Gastroesophageal sphincter (tissue), 4 donors: ENCODE data around the gene SIGLEC14. TPM values are rescaled to one million over a fixed set of nuclear protein-coding genes. Genes with fewer than 3 reads are reported as not detected.
A peak's percentile ranks its signal among the peaks of the same experiment; 100 is the strongest.

Experiments
- ATAC-seq: fragments of 150-250 bp; one replicate; pipeline ENCODE4 v1.9.1; 2016; ENCODE audit warnings: mild to moderate bottlenecking, moderate library complexity
- H3K27ac ChIP-seq, 4 donors: fragments of 200-600 bp; sonication (generic) in 3 of 4; 1 replicate in 3 of 4; 2 replicates in 1 of 4; pipeline ENCODE4 v1.5.1; 2016 to 2019
- H3K27me3 ChIP-seq: fragments of 200-600 bp; sonication (generic); one replicate; pipeline ENCODE4 v1.5.1; 2019
- H3K36me3 ChIP-seq, 2 donors: fragments of 200-600 bp; sonication (generic); one replicate each; pipeline ENCODE4 v1.5.1; 2019; ENCODE audit warnings: control low read depth in 1 of 2
- H3K4me1 ChIP-seq, 3 donors: fragments of 200-600 bp; sonication (generic); 1 replicate in 2 of 3; 2 replicates in 1 of 3; pipeline ENCODE4 v1.5.1; 2016 to 2019; ENCODE audit warnings: control low read depth in 2 of 3
- H3K4me3 ChIP-seq, 2 donors: fragments of 200-600 bp; sonication (generic); one replicate each; pipeline ENCODE4 v1.5.1; 2019; ENCODE audit warnings: mild to moderate bottlenecking in 1 of 2, moderate library complexity in 1 of 2
- H3K9me3 ChIP-seq, 3 donors: fragments of 200-600 bp; sonication (generic); one replicate each; pipeline ENCODE4 v1.5.1; 2017 to 2019; ENCODE audit warnings: control low read depth in 2 of 3
- CTCF ChIP-seq, 4 experiments: fragments of 200-600 bp in 2 of 4; fragments of 450-650 bp in 2 of 4; sonication (generic) in 1 of 4; IDR thresholded peaks; one replicate each; pipeline ENCODE4 v1.5.1; 2017 to 2019; ENCODE audit warnings: antibody characterized with exemption in 4 of 4, mild to moderate bottlenecking in 2 of 4, moderate library complexity in 2 of 4
- EP300 ChIP-seq: sonication (generic); formaldehyde crosslinking; IDR thresholded peaks from one replicate; pipeline ENCODE4 v1.6.1; 2017; ENCODE audit warnings: antibody characterized with exemption, mild to moderate bottlenecking
- POLR2A ChIP-seq, 2 donors: fragments of 450-650 bp; IDR thresholded peaks; one replicate each; pipeline ENCODE4 v1.6.1; 2017; ENCODE audit warnings: antibody characterized with exemption in 2 of 2, mild to moderate bottlenecking in 2 of 2, moderate library complexity in 1 of 2
- POLR2AphosphoS5 ChIP-seq: sonication (generic); formaldehyde crosslinking; IDR thresholded peaks from one replicate; pipeline ENCODE4 v1.6.1; 2017; ENCODE audit warnings: antibody characterized with exemption
- WGBS, 2 donors: methylation state at CpG; one replicate each; pipeline ENCODE4 v1.1.5; 2018; ENCODE audit warnings: low coverage in 1 of 2; 5-methylcytosine and 5-hydroxymethylcytosine counted together
- total RNA-seq, 4 donors: library from RNA; depleted of rRNA; stranded (reverse); fragments of >200 nt; gene quantifications; one replicate each; pipeline ENCODE4 v1.1.0, GENCODE V29; 2016

SIGLEC14 gene
- total RNA-seq, 4 donors from 2014 or later: 0.73 to 8.6 (median 1.4) TPM; not detected in 1

GRCh38 chr19:51615991-51616390, 30.6 kb downstream of the SIGLEC14 start:
- H3K27ac ChIP-seq: no peak overlapping the region
- H3K4me1 ChIP-seq: no peaks in the 10 kb centered on the region
- H3K9me3 ChIP-seq: peaks cover 0 to 12% (median 0%) of the 10 kb centered on the region in 3 donors
- TF ChIP-seq POLR2AphosphoS5 (no peak), CTCF (IDR thresholded peaks at IDR 0.05) (no peak), EP300 (no peak), POLR2A (IDR thresholded peaks at IDR 0.05) (no peak)
- peaks cover 43% of the 10 kb centered on the region for H3K27me3 ChIP-seq
- 67 to 92% methylated on average over 3 to 4 of the region's 7 CpGs for WGBS, 2 donors
- H3K4me3 ChIP-seq: no peak overlapping the region
- ATAC-seq: no peak
- H3K36me3 ChIP-seq: no peaks in the 10 kb centered on the region

- Histone ChIP-seq H3K4me3 (no peak overlapping the region), H3K4me1 (no peaks in the 10 kb centered on the region), H3K36me3 (no peaks in the 10 kb centered on the region), H3K9me3 (peaks cover 0 to 12% (median 0%) of the 10 kb centered on the region in 3 donors), H3K27ac (no peak overlapping the region), H3K27me3 (peaks cover 43% of the 10 kb centered on the region)
- no peak for ATAC-seq
- WGBS, 2 donors: 48 to 58% methylated on average over 2 to 5 of the region's 5 CpGs
- no peak for TF ChIP-seq EP300
- no peak for TF ChIP-seq CTCF (IDR thresholded peaks at IDR 0.05)
- no peak for TF ChIP-seq POLR2AphosphoS5
- TF ChIP-seq POLR2A (IDR thresholded peaks at IDR 0.05): no peak
These were observed 31.8 kb downstream of the SIGLEC14 start for GRCh38 chr19:51614789-51615188.

GRCh38 chr19:51610576-51610975, 36.0 kb downstream of the SIGLEC14 start:
- no peak overlapping the region for H3K27ac ChIP-seq
- H3K9me3 ChIP-seq: peaks cover 0 to 12% (median 0%) of the 10 kb centered on the region in 3 donors
- H3K4me3 ChIP-seq: no peak overlapping the region
- TF ChIP-seq EP300: no peak
- no peak for TF ChIP-seq CTCF (IDR thresholded peaks at IDR 0.05)
- no peak for TF ChIP-seq POLR2AphosphoS5
- TF ChIP-seq POLR2A (IDR thresholded peaks at IDR 0.05): no peak
- H3K36me3 ChIP-seq: no peaks in the 10 kb centered on the region
- ATAC-seq: no peak
- no peaks in the 10 kb centered on the region for H3K4me1 ChIP-seq
- H3K27me3 ChIP-seq: peaks cover 36% of the 10 kb centered on the region
- WGBS, 2 donors: 67 to 71% methylated on average over 1 of the region's 1 CpG

GRCh38 chr19:51607920-51608562, 38.6 kb downstream of the SIGLEC14 start:
- H3K27me3 ChIP-seq: peaks cover 15% of the 10 kb centered on the region
- no peaks in the 10 kb centered on the region for H3K4me1 ChIP-seq
- H3K27ac ChIP-seq: no peak overlapping the region
- TF ChIP-seq POLR2AphosphoS5: no peak
- TF ChIP-seq CTCF (IDR thresholded peaks at IDR 0.05): peak in 2 of 4 experiments; percentile 16 to 52
- ATAC-seq: no peak
- H3K4me3 ChIP-seq: no peak overlapping the region
- H3K9me3 ChIP-seq: peaks cover 0 to 8% (median 0%) of the 10 kb centered on the region in 3 donors
- H3K36me3 ChIP-seq: no peaks in the 10 kb centered on the region
- 10 to 60% methylated on average over 3 to 8 of the region's 13 CpGs for WGBS, 2 donors

GRCh38 chr19:51607077-51607476, 39.5 kb downstream of the SIGLEC14 start:
- ATAC-seq: no peak
- 55 to 58% methylated on average over 2 to 6 of the region's 6 CpGs for WGBS, 2 donors
- H3K4me3 ChIP-seq: no peak overlapping the region
- no peak overlapping the region for H3K27ac ChIP-seq
- H3K4me1 ChIP-seq: no peaks in the 10 kb centered on the region
- TF ChIP-seq POLR2A (IDR thresholded peaks at IDR 0.05) (no peak), EP300 (no peak), POLR2AphosphoS5 (no peak), CTCF (IDR thresholded peaks at IDR 0.05) (no peak)
- no peaks in the 10 kb centered on the region for H3K36me3 ChIP-seq
- peaks cover 13% of the 10 kb centered on the region for H3K27me3 ChIP-seq
- H3K9me3 ChIP-seq: no peaks in the 10 kb centered on the region
